Stimulated activated CD8-positive, alpha-beta memory T cell treated with anti-CD3 and anti-CD28 coated beads, Interleukin-2, amount 100 ng/mL, for 48 hours (primary cell): ENCODE results near the gene ENPEP.

Experiments
- DNase-seq, 2 donors: peaks; one replicate each; pipeline ENCODE4 v3.0.0-alpha.2; 2020; ENCODE audit warnings: low read depth in 2 of 2

The ENPEP gene

GRCh38 chr4:110602061-110602460 lies 126.1 kb downstream of the ENPEP start:
- no peak for DNase-seq

- no peak for DNase-seq
Observed at GRCh38 chr4:110605077-110605476, 129.1 kb downstream of the ENPEP start.

GRCh38 chr4:110609044-110609750 lies 133.2 kb downstream of the ENPEP start:
- no peak for DNase-seq

- DNase-seq: no peak
Observed at GRCh38 chr4:110610620-110610939, 134.6 kb downstream of the ENPEP start.

- DNase-seq: no peak
Observed at GRCh38 chr4:110610940-110611831, 135.2 kb downstream of the ENPEP start.

- DNase-seq: no peak
Observed at GRCh38 chr4:110611968-110612447, 136.1 kb downstream of the ENPEP start.

- no peak for DNase-seq
Observed at GRCh38 chr4:110612631-110613269, 136.8 kb downstream of the ENPEP start.

GRCh38 chr4:110613745-110614144 lies 137.8 kb downstream of the ENPEP start:
- no peak for DNase-seq

GRCh38 chr4:110614173-110614963 lies 138.4 kb downstream of the ENPEP start:
- no peak for DNase-seq
